ENCODE data around the gene GRM1.
"Not testable (repeated sequence)": the region's sequence is repeated elsewhere in the genome, so short reads cannot be mapped to it uniquely, and the experiment has no call there.

The GRM1 gene

DNA sequence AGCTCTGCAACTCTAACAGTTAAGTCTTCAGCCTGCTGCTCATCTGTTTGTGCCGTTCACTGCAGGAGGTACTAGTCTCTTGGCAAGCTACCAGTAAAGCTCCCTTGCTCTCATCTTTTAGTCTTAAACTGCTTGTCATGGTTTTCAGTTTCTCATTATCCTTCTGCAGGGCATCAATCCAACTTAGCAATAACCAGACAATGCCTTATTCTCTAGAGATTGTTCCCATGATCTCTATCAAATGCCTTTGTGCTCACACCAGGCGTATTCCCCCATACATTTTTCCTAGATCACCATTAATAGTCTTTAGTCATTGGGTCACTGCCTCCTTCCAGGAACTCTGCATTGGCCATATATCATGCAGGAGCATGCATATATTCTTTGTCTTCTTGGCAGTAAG is 171.3 kb downstream of the GRM1 start:
- no peak for DNase-seq

DNA sequence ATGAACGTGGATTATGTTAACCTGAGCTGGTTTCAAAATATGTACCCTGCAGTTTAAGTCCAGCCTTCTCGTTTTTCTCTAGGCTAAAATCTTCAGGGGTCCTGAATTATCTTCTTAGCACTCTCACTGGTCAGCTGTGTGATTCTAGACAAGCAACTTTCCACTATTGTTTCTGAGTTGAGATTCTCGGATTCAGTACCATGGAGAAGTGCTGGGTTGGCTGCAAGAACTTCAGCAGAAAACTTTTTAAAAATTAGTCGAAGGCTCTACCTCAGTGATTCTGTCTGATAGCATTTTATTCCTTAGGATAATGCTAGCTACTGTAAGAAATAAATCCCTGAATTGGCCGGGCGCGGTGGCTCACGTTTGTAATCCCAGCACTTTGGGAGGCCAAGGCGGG is 173.7 kb downstream of the GRM1 start:
- no peak for DNase-seq

DNA sequence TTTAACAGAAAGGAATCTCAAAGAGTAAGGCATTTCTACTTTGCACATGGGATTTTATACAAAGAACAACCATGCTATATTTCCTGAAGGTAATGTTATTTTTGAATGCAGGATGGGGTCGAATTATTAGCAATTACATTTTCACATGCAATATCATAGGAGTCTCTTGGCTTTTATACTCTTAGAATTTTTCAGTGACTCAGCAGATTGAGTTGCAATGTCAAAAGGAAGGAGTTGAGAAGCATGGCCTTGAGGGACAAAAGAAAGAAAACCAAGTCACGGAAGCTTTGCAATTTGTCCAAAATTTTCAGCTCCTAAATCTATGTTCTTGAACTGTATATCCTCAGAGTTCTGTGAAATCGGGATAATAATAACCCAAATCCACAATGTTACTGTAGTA is 181.1 kb downstream of the GRM1 start:
- DNase-seq = no peak

DNA sequence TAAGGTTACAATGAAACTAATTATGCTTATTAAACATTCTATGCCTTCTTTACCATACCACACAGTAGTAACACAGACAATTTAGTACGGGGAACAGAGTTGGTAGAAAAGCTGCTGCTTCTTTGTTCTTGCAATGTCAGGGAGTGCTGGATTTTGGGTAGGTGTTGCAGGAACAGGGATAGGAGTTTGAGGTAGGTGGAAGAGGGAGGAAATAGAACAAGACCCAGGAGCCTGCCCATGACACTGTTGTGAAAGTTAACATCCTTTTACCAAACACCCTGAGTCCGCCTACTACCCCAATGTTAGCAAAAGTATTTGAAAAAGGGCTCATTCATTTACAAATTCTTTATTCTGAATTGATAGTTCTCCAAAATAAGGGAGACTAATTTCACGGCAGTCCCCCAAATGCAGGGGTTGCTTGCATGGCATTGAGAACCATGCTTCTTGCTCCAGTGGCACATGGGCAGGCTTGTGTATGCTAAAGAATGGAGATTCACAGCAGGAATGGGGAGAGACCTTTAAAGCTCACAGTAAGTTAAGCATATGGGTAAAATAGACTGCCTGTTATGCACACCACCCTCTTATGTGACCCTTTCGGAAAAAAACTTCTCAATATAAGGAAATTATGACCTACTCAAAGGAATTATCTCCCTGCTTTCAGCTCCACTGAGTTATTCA is 181.7 kb downstream of the GRM1 start:
- no peak for DNase-seq

DNA sequence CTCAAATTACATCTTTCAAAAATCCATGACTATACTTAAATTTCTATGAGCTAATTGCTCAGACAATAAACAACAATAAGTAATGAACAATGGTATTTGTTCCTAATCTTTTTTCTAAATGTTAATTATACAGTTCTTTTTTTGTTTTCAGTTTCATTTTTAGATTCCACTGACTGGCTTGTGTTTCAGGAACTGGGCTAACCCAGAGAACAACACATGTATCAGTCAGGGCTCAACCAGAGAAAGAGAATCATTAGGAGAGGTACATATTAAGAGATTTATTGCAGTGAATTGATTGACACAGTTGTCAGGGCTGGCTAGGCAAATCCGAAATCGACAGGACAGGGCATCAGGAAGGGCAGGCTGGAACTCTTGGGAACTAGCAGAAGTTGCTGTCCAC is 182.8 kb downstream of the GRM1 start:
- DNase-seq = no peak

DNA sequence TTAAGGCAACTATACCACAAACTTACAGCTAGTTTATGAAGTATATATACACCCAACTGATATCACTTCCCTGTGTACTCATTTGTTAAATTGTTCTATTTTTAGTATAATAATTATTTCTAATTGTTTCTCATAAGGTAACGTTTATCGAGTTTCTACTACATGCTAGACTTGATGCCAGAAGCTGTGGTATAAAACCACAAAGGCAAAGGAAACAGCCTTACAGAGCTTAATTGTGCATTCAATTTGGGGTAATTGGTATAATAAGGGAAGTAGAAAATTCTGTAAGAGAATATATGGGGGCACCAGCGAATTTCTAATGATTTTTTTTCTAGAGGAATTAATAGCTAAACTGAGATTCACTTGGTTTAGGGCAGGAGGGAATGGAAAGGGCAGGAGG is 183.9 kb downstream of the GRM1 start:
- no peak for DNase-seq

DNA sequence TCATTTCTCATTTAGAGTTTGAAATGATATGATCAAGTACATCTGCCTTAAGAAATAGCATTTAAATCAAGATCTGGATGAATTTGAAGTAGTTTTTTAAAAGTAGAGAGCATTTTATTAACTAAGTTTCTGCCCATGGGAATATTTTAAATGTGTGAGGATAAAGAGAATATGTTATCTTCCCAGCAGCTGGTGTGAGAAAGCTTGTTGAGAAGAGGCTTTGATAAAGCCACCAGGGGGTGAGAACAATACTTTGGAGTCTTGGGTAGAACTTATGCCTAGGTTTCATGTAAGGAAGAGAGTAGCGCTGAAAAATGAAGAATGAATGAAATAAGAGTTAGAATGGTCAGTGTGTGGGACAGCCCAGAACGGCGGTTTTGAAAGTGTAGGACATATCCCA is 190.2 kb downstream of the GRM1 start:
- DNase-seq = no peak

DNA sequence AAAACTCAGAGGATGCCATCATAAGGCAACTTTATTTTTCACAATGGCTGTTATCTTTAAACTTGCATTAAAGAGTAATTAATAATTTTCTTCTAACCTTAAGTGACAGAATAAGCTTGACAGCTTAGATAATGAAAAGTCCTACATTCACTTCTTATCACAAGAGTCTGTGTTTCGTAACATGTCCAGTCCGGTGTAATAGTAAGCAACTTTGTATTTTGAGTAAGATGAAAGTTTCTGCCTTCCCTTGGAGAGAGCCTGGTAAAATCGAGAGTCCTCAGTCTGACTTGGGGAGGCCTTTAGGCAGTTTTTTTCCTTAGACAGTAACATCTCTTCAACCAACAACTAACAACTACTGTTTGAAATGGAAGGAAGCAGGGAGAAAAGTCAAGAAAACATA is 195.6 kb downstream of the GRM1 start:
- DNase-seq = no peak

DNA sequence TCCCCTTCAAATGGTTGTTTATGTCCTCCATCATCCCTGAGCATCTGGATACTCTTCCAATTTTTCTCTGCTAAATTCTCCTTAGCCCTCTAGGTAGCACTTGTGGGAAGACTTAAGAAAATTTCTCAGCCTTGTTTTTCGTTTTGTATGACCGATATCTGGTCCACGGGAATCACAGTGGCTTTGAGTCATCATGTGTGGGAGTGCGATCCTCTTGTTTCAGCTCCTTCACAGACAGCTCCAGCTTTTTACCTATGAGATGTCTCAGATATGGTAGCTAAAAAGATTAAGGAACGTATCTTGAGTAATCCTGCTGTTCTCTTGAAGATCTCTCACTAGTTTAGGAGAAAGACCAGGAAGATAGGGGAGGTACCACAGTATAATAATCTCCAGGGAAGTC is 196.1 kb downstream of the GRM1 start:
- no peak for DNase-seq

DNA sequence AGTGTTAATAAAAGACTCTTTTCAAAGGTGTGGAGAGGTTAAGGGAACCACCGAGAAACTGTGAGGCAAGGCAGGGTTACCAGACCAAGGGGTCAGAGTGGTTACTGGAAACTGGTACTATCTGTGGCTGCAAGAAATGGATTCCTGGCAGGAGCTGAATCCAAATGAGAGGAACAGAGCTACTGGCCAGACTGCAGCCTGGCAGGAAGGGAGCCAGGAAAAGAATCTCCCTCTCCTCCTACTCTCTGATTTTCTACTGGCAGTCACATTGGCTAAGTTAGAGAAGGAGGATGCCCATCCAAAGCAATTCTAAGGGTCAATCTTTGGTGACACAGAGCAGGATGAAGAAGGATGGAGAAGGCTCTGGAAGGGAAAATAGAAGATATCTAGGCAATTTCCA is 211.5 kb downstream of the GRM1 start:
- DNase-seq = no peak

DNA sequence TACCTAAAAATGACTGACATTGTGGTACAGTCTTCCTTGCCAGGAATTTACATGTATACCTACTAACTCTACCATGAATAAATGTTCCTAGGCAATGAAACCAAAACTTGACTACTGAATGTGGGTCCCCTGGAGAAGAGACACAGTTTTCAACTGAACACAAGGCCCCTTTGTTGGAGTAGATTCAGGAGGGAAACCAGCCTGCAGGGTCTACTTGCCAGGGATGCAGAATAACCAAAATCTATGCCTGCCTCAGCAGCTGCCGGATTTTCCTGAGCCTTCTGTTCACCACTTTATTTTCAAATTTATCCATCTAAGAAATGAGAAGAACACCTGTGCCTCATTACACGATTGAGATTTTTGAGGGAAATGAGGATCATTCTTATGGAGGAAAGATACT is 211.9 kb downstream of the GRM1 start:
- DNase-seq = no peak

DNA sequence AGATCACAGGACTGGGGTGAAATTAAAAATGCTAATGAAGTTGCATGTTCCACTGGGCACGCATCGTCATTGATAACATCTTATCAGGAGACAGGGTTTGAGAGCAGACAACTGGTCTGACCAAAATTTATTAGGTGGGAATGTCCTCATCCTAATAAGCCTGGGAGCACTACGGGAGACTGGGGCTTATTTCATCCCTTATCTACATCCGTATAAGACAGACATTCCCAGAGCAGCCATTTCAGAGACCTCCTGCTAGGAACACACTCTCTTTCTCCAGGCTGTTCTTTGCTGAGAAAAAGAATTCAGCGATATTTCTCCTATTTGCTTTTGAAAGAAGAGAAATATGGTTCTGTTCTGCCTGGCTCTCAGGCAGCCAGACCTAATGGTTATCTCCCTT is 214.8 kb downstream of the GRM1 start:
- DNase-seq = not testable (repeated sequence)

DNA sequence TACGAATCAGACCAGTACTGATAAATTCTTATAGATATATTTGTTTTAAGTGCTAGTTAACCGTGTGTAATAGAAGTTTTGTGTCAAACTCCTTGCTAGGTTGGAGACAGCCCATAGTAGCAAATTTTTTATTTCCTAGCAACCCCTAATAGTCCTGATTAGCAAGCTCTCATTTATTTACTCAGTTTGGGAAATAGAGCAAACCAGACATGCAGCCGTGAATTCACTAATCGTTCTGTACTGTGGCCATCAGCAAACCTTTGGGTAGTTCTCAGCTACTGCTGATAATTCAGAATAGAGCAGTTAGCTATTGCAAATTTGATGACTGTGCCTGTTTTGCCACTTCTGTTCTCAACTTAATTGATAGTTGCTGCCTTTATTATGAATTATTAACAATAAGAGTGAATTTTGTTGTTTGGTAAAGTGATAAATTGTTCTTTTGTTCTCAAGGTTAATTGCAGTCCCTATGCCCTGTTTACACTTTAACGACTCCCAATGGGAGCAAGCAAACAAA is 215.8 kb downstream of the GRM1 start:
- no peak for DNase-seq

DNA sequence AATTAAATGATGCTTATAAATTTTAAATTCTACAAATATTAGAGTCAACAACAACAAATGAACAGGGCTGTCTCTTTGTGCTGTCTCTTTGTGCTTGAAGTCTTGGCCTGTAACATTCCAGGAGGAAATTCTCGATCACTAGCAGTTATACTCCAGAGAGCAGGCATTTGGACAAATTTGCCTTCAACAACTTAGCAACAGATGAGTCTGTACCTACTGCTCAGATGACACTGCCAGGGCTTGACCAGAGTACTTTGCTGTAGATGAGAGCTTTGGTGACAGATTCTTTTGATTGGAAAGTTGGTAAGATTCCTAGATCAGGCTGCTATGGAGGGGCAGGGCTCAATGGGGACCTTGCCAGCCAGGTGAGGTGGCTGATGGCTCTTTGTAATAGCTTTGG is 217.2 kb downstream of the GRM1 start:
- no peak for DNase-seq

DNA sequence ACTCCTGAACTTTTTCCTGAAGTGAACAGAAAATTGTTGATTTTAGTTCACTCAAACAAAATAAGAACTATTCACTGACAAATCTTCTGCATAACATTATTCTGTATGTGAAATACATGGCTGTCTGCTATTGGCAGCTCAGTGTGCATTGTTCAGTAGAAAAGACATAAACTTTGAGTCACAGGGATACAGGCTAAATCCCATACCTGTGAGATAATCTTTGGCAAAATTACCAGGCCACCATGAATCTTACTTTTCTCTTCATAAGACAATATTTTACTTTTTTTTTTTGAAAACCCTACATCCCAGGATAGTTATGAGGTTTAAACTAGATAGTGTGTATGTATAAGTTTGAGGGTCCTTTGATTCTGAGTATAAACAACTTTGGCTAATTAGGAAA is 224.8 kb downstream of the GRM1 start:
- DNase-seq = no peak

DNA sequence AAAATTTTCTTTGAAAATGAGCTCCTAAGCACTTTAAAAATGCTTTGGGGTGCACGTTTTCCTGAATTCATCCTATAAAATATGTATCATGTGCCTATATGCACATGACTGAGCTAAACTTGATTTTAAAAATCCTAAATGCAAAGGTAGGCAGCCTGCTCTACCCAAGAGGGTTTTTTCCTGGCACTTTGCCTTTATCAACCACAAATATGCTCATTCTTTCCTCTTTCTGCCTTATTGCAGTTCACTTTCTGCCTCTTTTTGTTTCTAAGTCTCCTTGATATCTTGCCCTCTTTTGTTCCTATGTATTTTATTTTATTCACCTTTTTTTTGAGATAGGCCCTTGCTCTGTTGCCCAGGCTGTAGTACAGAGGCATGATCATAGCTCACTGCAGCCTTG is 229.3 kb downstream of the GRM1 start:
- DNase-seq = no peak

DNA sequence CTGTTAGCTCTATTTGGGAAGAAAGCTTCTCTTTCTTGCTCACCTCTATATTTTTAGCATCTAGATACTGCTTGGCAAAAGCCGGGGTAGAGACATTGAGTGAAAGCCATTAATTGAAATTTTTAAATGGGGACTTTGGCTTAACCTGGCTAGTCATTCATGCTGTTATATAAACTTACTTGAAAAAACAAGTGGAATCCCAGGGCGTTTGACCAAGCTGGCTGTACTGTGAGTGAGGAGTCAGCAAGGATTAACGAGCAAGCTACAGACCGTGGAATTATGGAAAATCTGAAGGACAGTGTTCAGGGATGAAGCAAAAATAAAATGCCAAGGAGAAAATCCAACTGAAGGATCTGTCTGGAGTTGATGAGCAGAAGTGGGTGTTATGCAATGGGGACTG is 232.0 kb downstream of the GRM1 start:
- DNase-seq = no peak

DNA sequence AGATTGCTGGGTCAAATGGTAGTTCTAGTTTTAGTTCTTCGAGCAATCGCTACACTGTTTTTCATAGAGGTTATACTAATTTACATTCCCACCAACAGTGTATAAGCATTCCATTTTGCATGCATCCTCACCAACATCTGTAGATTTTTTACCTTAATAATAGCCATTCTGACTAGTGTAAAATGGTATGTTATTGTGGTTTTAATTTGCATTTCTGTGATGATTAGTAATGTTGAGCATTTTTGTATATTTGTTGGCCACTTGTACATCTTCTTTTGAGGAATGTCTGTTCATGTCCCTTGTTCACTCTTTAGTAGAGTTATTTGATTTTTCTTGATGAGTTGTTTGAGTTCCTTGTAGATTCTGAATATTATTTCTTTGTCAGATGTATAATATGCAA is 236.2 kb downstream of the GRM1 start:
- DNase-seq = no peak

DNA sequence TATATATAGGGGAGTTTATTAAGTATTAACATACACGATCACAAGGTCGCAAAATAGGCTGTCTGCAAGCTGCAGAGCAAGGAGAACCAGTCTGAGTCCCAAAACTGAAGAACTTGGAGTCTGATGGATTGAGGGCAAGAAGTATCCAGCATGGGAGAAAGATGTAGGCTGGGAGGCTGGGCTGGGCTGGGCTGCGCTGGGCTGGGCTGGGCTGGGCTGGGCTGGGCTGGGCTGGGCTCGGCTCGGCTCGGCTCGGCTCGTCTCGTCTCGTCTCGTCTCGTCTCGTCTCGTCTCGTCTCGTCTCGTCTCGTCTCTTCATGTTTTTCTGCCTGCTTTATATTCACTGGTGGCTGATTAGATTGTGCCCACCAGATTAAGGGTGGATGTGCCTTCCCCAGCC is 238.6 kb downstream of the GRM1 start:
- no peak for DNase-seq

DNA sequence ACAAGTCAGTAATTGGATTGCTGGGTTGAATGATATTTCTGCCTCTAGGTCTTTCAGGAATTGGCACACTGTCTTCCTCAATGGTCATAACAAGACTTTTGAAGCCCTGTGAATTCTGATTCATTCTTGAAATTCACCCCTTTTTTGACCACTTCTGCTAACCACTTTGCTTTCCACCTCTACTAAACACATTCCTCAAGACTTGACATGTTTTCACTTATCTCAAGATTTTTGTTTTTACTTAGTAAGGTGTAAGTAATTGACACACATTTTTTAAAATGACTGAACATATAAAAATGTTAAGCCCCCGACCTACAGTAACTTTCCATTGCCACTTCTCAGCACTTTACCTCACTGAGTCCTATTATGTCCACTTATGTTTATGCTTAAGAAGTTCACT is 239.1 kb downstream of the GRM1 start:
- no peak for DNase-seq

DNA sequence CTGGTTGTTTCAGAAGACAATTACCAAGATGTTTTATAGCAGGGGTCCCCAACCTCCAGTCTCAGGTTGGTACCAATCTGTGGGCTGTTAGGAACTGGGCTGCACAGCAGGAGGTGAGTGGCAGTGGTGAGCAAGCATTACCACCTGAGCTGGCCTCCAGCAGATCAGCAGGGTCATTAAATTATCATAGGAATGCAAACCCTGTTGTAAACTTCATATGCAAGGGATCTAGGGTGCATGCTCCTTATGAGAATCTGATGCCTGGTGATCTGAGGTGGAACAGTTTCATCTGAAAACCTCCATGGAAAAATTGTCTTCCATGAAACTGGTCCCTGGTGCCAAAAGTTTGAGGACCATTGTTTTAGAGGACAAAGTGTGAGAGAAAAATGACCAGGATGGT is 240.6 kb downstream of the GRM1 start:
- DNase-seq = no peak

DNA sequence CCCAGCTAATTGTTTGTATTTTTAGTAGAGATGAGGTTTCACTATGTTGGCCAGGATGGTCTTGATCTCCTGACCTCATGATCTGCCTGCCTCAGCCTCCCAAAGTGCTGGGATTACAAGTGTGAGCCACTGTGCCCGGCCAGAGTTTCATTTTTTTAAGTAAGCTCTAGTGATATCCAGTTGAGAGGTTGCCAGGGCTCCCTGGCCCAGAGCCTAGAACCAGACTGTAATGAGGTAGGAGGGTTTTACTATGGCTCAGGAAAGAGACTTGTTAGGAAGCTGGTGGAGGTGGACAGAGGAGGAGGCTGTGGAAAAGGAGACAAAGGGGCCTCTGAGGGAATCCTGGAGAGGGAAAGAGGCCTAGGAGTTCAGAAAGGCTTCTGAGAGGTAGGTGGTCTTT is 242.3 kb downstream of the GRM1 start:
- DNase-seq = not testable (repeated sequence)

DNA sequence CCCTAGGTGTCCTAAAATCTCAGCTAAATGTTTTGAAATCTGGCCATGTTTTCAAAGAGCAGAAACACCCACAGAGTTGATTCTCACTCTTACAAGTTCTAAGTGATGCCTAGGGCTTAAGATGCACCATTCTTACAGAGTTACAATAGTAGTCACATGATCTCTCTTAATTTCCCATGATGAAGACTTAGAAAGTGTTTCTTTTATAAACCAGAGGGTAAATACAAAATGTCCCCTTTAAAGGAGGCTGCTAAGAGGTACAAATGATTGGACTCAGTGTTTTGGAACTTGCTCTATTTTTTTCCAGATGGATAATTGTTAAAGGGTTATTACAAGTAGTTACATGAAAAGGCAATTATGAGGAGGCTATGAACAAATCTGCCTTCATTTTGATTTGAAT is 244.6 kb downstream of the GRM1 start:
- DNase-seq = no peak

DNA sequence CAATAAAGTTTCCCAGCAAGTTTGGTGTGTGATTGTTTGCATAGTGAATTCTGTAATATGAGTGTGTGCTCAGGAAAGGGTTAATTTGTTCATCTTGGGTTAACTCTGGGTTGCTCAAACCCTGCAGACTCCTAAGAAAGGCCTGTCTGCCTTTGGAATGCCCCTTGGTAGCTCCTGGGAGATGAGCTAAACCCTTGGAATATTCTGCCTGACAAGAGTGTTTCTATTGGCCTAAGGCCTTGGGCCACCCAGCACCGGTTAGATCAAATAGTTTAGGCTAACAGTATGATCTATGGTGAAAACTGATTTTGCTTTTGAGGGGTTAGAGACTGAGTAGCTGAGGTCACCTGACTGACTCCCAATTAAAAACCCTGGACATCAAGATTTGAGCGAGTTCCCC is 248.3 kb downstream of the GRM1 start:
- no peak for DNase-seq

DNA sequence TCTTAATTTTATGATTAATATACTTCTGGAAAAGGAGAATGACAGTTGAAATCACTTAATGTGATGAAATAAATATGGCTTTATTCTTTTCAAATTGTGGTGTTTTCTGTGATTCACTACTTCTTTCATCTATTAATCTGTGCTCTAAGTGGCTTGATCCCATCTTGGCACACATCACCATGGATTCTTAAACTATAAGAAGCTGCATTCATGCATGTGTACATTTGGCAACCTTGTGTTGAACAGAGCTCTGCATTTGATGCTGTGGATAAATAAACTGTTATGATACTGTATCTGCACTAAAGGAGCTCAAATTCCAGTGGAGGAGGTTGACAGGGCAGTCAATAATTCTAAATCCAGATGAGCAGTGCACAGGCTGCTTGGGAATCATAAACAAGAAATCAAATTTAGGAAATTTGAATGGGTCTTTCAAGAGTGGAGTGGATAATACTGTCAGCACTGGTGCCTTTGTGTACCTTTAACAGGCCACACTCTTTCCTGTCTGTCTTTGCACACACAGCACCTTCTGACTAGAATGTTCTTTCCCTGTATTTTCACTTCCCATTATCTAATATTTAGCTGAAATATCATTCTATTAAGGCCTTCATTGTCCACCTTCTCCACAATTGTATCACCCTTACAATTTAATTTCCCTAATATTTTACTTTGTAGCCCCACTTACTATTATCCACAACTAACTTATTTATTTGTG is 252.9 kb downstream of the GRM1 start:
- no peak for DNase-seq

All from CD4-positive, alpha-beta T cell treated with Interleukin-4 for 4 hours (primary cell).